B cell (primary cell): ENCODE measurements around the gene SNIP1.

Experiments used
- EZH2 ChIP-seq: IDR thresholded peaks from 2 replicates; pipeline ENCODE4 v1.6.1; 2012; ENCODE audit warnings: borderline replicate concordance, low read depth, mild to moderate bottlenecking, moderate library complexity, low read length; ENCODE audit not compliant: insufficient read depth, poor library complexity, severe bottlenecking
- TF ChIP-seq, protein P1 (sequence below): fragments of 200-600 bp; IDR thresholded peaks from one replicate; pipeline ENCODE4 v1.8.0; 2022; ENCODE audit warnings: antibody characterized with exemption, mild to moderate bottlenecking

DNA sequence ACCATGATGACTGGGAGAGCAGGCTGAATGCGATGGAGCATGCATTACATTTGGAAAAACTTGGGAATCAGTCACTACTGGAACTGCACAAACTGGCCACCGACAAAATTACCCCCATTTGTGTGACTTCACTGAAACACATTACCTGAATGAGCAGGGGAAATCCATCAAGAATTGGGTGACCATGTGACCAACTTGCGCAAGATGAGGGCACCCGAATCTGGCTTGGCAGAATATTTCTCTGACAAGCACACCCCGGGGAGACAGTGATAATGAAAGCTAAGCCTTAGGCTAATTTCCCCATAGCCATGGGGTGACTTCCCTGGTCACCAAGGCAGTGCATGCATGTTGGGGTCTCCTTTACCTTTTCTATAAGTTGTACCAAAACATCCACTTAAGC lies 9.1 kb downstream of the SNIP1 start:
- TF ChIP-seq, protein P1, sequence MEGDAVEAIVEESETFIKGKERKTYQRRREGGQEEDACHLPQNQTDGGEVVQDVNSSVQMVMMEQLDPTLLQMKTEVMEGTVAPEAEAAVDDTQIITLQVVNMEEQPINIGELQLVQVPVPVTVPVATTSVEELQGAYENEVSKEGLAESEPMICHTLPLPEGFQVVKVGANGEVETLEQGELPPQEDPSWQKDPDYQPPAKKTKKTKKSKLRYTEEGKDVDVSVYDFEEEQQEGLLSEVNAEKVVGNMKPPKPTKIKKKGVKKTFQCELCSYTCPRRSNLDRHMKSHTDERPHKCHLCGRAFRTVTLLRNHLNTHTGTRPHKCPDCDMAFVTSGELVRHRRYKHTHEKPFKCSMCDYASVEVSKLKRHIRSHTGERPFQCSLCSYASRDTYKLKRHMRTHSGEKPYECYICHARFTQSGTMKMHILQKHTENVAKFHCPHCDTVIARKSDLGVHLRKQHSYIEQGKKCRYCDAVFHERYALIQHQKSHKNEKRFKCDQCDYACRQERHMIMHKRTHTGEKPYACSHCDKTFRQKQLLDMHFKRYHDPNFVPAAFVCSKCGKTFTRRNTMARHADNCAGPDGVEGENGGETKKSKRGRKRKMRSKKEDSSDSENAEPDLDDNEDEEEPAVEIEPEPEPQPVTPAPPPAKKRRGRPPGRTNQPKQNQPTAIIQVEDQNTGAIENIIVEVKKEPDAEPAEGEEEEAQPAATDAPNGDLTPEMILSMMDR = no peak
- TF ChIP-seq EZH2 = no peak
